Esophagus muscularis mucosa (tissue), 4 donors: ENCODE data around the gene ZSWIM6.

Experiments used
- EP300 ChIP-seq: sonication (generic); formaldehyde crosslinking; IDR thresholded peaks from one replicate; pipeline ENCODE4 v1.6.1; 2017; ENCODE audit warnings: antibody characterized with exemption
- POLR2A ChIP-seq: fragments of 450-650 bp; IDR thresholded peaks from one replicate; pipeline ENCODE4 v1.6.1; 2017; ENCODE audit warnings: antibody characterized with exemption, moderate library complexity, mild to moderate bottlenecking, low read depth
- TF ChIP-seq, protein P1 (sequence below), 3 experiments: fragments of 200-600 bp in 2 of 3; fragments of 450-650 bp in 1 of 3; sonication (generic) in 2 of 3; IDR thresholded peaks; one replicate each; pipeline ENCODE4 v1.5.1; 2017 to 2019; ENCODE audit warnings: antibody characterized with exemption in 3 of 3, mild to moderate bottlenecking in 2 of 3, moderate library complexity in 1 of 3

DNA sequence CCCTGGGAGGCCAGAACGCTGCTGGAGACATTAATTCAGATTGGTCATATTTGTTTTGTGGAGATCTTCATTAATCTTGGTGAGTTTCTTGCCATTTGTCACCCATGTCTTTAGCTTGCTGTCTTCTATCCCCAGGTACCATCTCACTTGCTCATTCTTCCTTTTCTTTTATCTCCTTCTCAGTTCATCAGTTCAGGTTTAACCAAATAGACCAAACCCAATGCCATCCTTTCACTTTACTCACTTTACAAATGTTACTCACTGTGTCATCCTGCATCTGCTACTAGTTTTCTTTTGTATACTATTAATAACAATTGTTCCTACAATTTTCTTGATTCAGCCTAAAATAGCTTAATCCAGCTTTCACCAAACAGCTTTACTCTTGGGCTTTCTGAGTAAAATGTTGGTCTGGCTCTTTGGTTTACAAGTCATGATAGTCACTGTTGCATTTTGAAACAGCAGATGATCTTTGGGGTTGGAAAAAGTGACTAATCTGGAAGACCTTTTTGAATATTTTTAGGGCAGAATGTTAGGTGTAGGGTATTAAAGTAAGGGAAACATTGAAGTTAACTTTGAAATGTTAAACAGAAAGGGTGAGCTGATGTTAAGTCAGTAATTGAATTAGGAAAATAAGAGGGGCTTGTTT is 246.9 kb downstream of the ZSWIM6 start:
- TF ChIP-seq, protein P1, sequence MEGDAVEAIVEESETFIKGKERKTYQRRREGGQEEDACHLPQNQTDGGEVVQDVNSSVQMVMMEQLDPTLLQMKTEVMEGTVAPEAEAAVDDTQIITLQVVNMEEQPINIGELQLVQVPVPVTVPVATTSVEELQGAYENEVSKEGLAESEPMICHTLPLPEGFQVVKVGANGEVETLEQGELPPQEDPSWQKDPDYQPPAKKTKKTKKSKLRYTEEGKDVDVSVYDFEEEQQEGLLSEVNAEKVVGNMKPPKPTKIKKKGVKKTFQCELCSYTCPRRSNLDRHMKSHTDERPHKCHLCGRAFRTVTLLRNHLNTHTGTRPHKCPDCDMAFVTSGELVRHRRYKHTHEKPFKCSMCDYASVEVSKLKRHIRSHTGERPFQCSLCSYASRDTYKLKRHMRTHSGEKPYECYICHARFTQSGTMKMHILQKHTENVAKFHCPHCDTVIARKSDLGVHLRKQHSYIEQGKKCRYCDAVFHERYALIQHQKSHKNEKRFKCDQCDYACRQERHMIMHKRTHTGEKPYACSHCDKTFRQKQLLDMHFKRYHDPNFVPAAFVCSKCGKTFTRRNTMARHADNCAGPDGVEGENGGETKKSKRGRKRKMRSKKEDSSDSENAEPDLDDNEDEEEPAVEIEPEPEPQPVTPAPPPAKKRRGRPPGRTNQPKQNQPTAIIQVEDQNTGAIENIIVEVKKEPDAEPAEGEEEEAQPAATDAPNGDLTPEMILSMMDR (IDR thresholded peaks at IDR 0.05) = no peak
- TF ChIP-seq POLR2A (no peak), EP300 (no peak)
